GM12892 (cell line): ENCODE data around the gene OR4C45. TPM values are rescaled to one million over a fixed set of nuclear protein-coding genes. Genes with fewer than 3 reads are reported as not detected.
A peak's percentile ranks its signal among the peaks of the same experiment; 100 is the strongest.
"Not testable (repeated sequence)": the region's sequence is repeated elsewhere in the genome, so short reads cannot be mapped to it uniquely, and the experiment has no call there.

Experiments
- DNase-seq: peaks from one replicate; pipeline ENCODE4 v3.0.0; 2011; ENCODE audit not compliant: insufficient read length
- FAIRE-seq: peaks from 2 replicates; lab custom pipeline; 2011; peaks lifted over from hg19 to GRCh38; lab: Jason Lieb, UNC
- POLR2A ChIP-seq: IDR thresholded peaks from 2 replicates; pipeline ENCODE4 v1.6.1; 2011; ENCODE audit warnings: low read depth, low read length, control low read depth
- POLR2AphosphoS5 ChIP-seq: IDR thresholded peaks from 2 replicates; pipeline ENCODE4 v1.6.1; 2011; ENCODE audit warnings: low read depth, low read length, control low read depth
- TAF1 ChIP-seq: IDR thresholded peaks from 2 replicates; pipeline ENCODE4 v1.6.1; 2011; ENCODE audit warnings: low read depth, mild to moderate bottlenecking, control low read depth, low read length, borderline replicate concordance
- polyA plus RNA-seq: library from polyadenylated mRNA; unstranded; fragments of >200 nt; gene quantifications from one replicate; pipeline ENCODE4 v1.2.1, GENCODE V29; 2012; ENCODE audit warnings: missing spikeins, inconsistent platforms; ENCODE audit not compliant: missing spikeins

The OR4C45 gene
- polyA plus RNA-seq, result not detected

DNA sequence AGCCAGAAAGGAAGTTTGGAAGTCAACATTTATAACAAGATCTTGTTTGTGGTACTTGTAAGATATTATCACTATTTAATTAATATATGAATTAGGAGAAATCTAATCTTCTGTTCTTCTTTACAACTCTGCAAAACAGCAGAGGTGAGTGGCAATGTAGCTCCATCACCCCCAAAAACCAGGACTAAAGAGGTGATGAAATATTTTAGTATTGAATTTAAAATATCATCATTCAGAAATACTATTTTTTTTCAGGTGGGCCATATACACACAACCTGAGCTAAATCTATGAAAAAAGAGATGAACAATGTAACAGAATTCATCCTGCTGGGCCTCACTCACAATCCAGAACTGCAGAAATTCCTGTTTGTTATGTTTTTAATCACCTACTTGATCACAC, at the start of gene OR4C45:
TSS of gene OR4C45 (plus strand) at position 301 of the 400 bp plus-strand sequence.
- FAIRE-seq, result no peak
- no peak for DNase-seq
- no peak for TF ChIP-seq POLR2AphosphoS5
- no peak for TF ChIP-seq POLR2A
- no peak for TF ChIP-seq TAF1

DNA sequence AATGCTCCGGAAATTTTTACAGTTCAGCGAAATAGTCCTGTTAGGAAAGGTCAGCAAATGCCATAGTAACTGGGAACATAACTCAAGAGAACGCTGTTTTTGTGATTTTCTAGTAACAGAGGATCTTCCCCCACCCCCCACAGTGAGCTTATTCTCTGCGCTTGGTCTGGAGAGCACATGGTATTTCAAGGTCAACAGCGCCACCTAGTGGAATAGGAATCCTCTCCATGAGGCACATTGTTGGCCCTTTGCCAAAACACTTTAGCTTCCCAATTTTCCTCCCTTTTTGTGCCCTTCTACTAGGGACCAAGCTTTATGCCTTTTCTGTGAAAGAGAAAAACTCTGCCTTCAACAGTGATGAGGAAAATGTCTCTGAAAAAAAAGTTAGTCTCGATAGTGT, 37.1 kb upstream of the OR4C45 start:
- FAIRE-seq (peak; percentile 58), DNase-seq (no peak)
- TF ChIP-seq POLR2A, result no peak
- no peak for TF ChIP-seq POLR2AphosphoS5
- no peak for TF ChIP-seq TAF1

DNA sequence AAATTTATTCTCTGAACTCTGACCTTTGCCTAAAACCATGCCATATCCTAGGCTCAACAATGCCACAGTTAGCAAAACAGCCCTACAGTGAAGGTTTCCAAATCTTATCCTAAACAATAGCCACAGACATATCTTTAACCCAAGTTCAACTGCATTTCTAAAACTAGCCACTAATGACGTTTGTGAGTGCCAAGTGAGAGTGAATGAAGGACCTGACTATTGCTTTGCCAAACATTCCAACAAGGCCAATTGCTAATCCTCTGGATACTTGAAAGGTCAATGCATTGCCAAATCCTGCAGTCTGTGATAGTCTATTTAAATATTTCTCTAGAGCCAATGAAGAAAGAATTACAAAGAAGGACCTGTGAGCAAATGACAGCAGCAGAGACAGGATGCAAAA, 2.5 kb upstream of the OR4C45 start:
- FAIRE-seq (no peak), DNase-seq (no peak)
- TF ChIP-seq TAF1 (no peak), POLR2A (no peak), POLR2AphosphoS5 (no peak)

DNA sequence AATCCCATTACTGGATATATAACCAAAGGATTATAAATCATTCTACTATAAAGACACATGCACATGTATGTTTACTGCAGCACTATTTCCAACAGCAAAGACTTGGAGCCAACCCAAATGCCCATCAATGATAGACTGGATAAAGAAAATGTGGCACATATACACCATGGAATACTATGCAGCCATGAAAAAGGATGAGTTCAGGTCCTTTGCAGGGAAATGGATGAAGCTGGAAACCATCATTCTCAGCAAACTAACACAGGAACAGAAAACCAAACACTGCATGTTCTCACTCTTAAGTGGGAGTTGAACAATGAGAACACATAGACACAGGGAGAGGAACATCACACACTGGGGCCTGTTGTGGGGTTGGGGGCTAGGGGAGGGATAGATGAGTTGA, 3.6 kb downstream of the OR4C45 start:
- DNase-seq, FAIRE-seq: not testable (repeated sequence)

DNA sequence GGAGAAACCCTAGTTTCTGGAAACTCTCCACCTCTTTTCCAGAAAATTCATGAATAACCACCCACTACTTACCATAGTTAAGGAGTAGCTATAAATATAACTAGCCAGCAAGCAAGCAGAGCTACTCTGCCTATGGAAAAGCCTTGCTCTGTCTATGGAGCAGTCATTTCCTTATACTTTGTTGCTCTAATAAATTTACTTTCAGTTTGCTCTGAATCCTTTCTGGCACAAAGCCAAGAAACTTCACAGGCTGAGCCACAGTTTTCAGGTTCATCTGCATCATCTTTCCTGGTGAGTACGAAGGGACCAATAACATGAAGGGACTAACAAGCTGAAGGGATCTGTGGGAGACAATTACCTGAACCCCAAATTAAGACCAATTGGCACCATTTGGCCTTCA, 4.6 kb downstream of the OR4C45 start:
- DNase-seq (no peak), FAIRE-seq (no peak)
- no peak for TF ChIP-seq TAF1
- no peak for TF ChIP-seq POLR2AphosphoS5
- no peak for TF ChIP-seq POLR2A

DNA sequence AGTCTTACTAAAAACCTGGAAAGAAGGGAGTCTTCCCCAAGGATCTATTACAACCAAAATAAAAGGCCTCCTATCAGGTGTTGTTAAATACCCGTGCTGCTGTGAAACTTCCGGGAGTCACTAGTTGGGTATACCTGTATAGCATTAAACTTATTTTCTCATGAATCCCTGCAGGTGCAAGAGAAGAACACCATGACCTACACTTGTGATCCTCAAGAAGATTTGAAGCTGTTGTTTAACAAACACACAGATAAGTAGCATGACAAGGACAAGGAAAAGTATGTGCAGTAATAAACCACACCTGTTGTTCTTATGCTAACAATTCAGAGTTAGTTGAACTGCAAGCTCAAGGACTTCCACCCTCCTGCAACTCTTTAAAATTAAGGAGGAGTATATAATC, 12.0 kb downstream of the OR4C45 start:
- TF ChIP-seq POLR2AphosphoS5 (no peak), TAF1 (no peak), POLR2A (no peak)
- DNase-seq (no peak), FAIRE-seq (no peak)

DNA sequence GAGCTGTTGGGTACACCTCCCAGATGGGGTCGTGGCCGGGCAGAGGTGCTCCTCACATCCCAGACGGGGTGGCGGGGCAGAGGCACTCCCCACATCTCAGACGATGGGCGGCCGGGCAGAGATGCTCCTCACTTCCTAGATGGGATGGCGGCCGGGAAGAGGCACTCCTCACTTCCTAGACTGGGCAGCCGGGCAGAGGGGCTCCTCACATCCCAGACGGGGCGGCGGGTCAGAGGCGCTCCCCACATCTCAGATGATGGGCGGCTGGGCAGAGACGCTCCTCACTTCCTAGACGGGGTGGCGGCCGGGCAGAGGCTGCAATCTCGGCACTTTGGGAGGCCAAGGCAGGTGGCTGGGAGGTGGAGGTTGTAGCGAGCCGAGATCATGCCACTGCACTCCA, 30.4 kb downstream of the OR4C45 start:
- FAIRE-seq, DNase-seq: not testable (repeated sequence)

DNA sequence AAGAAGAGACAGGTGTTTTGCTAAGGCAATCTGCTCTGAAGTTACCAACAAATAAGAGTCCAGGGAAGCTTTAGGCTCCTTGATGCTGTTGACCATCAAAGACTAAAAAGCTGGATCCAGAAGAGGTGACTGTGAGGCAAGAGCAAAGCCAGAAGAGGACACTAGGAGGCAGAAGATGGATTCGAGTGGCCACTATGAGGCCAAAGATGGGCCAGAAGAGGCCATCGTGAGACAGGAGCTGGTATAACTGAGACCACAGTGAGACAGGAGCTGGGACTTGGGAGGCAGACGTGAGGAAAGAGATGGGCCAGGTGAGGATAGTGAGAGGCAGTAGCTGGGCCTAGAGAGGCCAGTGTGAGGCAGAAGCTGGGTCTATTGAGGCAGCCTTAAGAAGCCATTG, 37.7 kb downstream of the OR4C45 start:
- DNase-seq (no peak), FAIRE-seq (no peak)
- TF ChIP-seq POLR2AphosphoS5 (no peak), POLR2A (no peak), TAF1 (no peak)

DNA sequence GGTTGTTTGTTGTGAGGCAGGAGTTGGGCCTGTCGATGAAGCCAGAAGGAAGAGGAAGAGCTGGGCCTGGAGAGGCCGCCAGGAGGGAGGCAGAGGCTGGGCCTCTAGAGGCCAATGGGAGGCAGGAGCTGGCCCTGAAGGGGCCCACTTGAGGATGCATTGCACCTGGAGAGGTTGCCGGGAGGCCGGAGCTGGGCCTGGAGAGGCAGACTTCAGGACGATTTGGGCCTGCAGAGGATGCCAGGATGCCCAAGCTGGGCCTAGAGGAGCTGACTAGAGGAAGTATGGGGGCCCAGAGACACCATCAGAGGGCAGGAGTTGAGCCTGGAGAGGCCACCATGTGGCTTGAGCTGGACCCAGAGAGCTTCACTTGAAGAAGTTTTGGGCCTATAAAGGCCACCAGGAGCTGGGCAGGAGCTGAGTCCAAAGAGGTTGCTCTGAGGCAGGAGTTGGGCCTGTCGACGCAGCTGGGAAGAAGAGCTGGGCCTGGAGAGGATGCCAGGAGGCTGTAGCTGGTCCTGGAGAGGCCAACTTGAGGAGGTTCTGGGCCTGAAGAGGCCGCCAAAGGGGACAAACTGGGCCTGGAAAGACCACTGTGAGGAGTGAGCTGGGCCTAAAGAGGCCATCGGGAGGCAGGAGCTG, 39.0 kb downstream of the OR4C45 start:
- TF ChIP-seq TAF1, result no peak
- TF ChIP-seq POLR2AphosphoS5, result no peak
- no peak for TF ChIP-seq POLR2A
- FAIRE-seq (no peak), DNase-seq (no peak)

DNA sequence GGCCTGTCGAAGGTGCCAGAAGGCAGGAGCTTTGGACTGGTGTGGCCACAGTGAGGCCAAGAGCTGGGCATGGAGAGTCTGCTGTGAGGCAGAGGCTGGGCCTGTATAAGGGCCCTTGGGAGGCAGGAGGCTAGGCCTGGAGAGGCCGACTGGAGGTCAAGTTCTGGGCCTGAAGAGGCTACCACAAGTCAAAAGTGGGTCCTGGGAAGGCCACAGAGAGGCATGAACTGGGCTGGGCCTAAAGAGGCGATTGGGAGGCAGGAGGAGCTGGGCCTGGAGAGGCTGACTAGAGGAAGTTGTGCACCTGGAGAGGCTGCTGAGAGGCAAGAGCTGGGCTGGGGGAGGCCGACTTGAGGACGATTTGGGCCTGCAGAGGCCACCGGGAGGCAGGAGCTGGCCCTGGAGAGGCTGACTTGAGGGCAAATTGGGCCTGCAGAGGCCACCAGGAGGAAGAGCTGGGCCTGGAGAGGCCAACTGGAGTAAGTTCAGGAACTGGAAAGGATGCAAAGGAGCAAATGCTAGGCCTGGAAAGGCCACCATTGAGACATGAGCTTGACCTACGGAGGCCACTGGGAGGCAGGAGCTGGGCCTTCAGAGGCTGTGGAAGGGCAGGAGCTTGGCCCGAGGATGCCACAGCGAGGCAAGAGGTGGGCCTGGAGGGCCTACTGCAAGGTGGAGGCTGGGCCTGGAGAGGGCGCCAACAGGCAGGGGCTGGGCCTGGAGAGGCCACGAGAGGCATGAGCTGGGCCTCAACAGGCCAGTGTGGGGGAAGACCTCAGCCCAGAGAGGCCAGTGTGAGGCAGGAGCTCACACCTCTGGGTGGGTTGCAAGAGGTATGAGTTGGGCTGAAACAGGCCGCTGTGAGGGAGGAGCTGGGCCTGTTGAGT, 39.8 kb downstream of the OR4C45 start:
- FAIRE-seq, result no peak
- TF ChIP-seq TAF1 (no peak), POLR2AphosphoS5 (no peak), POLR2A (no peak)
- no peak for DNase-seq

DNA sequence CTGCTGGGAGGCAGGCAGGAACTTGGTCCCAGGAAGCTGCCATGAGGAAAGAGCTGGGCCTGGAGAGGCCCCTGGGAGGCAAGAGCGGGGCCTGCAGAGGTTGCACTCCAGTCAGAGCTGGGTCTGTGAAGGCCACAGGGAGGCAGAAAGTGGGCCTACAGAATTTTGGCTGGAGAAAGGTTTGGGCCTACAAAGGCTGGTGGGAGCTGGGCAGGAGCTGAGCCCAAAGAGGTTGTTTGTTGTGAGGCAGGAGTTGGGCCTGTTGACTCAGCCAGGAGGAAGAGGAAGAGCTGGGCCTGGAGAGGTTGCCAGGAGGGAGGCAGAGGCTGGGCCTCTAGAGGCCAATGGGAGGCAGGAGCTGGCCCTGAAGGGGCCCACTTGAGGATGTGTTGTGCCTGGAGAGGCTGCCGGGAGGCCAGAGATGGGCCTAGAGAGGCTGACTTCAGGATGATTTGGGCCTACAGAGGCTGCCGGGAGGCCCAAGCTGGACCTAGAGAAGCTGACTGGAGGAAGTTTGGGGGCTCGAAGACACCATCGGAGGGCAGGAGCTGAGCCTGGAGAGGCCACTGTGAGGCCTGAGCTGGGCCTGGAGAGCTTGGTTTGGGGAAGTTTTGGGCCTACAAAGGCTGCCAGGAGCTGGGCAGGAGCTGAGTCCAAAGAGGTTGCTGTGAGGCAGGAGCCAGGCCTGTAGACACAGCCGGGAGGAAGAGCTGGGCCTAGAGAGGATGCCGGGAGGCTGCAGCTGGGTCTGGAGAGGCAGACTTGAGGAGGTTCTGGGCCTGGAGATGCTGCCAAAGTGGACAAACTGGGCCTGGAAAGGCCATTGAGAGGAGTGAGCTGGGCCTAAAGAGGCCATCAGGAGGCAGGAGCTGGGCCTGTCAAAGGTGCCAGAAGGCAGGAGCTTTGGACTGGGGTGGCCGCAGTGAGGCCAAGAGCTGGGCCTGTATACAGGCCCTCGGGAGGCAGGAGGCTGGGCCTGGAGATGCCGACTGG, 40.7 kb downstream of the OR4C45 start:
- no peak for TF ChIP-seq POLR2AphosphoS5
- DNase-seq (no peak), FAIRE-seq (no peak)
